IPS-20b (cell line): ENCODE measurements around the gene DHRS4.
"Not testable (repeated sequence)": the region's sequence is repeated elsewhere in the genome, so short reads cannot be mapped to it uniquely, and the experiment has no call there.

ENCODE experiments used
- H3K27ac ChIP-seq: one replicate; pipeline ENCODE4 v1.5.1; 2013; ENCODE audit warnings: low read length
- H3K27me3 ChIP-seq: 2 replicates; pipeline ENCODE4 v1.6.1; 2013; ENCODE audit warnings: mild to moderate bottlenecking, low read length, inconsistent platforms; ENCODE audit not compliant: insufficient read depth
- H3K36me3 ChIP-seq: 2 replicates; pipeline ENCODE4 v1.6.1; 2013; ENCODE audit warnings: low read depth, mild to moderate bottlenecking, inconsistent platforms, low read length, moderate library complexity; ENCODE audit not compliant: insufficient read depth
- H3K4me1 ChIP-seq: 2 replicates; pipeline ENCODE4 v1.6.1; 2013; ENCODE audit warnings: mild to moderate bottlenecking, control low read depth, inconsistent platforms, low read length, moderate library complexity; ENCODE audit not compliant: insufficient read depth
- H3K4me3 ChIP-seq: 2 replicates; pipeline ENCODE4 v1.5.1; 2013; ENCODE audit warnings: mild to moderate bottlenecking, low read length, inconsistent platforms
- H3K9ac ChIP-seq: 2 replicates; pipeline ENCODE4 v1.6.1; 2013; ENCODE audit warnings: low read depth, mild to moderate bottlenecking, inconsistent platforms, low read length, moderate library complexity
- H3K9me3 ChIP-seq: 2 replicates; pipeline ENCODE4 v1.6.1; 2013; ENCODE audit warnings: mild to moderate bottlenecking, low read depth, low read length, inconsistent platforms; ENCODE audit not compliant: insufficient read depth

The DHRS4 gene

DNA sequence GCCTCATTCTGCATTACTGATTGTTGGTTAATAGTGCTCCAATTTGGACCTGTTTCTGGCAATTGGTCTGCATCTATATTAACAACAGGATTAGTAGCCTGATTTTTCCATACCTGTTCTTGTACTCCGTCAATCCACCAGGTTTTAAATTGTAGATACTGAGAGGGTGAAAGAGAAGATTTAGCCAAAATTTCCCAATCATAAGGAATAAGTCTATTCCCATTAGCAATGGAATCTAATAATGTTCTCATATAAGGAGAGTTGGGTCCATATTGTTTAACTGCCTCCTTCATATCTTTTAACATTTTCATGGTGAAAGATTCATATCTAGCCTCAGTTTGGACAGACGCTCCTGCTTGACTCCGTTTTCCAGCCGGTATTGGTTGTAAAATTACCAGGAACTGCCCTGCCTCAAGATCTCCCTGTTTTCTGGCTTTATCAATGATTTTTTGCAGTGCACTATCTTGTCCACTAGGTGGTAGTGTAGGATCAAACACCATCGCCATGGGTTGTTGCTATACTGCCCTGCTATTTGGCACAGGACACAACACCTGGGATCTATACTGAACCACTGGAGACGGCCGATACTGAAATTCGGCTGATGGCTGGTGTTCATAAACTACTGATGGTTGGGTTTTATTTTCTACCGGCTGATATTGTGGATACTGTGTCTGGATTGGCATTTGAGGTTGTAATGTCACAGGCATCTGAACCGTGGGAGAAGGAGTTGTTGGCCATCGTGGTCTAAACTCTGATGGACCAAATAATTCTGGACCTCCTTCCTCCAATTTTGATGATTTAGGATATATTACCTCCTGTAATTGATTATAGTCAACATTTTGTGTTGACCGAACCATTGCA, 60.3 kb downstream of the DHRS4 start:
- Histone ChIP-seq H3K4me1 (peaks cover 18% of the 10 kb centered on the region; the same call in 1 of the 2 replicates), H3K9me3 (no peaks in the 10 kb centered on the region), H3K36me3 (no peaks in the 10 kb centered on the region), H3K4me3 (no peak overlapping the region), H3K27ac (no peak overlapping the region), H3K9ac (no peak overlapping the region; the same call in 1 of the 2 replicates), H3K27me3 (no peaks in the 10 kb centered on the region)

DNA sequence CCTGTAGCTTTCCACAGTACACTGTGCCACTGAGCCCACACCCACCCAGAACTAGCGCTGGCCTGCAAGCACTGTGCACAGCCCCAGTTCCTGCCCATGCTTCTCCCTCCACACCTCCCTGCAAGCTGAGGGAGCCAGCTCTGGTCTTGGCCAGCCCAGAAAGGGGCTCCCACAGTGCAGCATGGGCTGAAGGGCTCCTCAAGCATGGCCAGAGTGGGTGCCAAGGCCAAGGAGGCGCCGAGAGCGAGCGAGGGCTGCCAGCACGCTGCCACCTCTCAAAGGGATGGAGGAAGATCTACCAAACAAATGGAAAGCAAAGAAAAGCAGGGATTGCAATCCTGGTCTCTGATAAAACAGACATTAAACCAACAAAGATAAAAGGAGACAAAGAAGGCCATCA, 62.2 kb downstream of the DHRS4 start:
- H3K27ac ChIP-seq, H3K4me3 ChIP-seq, H3K36me3 ChIP-seq, H3K27me3 ChIP-seq, H3K9me3 ChIP-seq, H3K9ac ChIP-seq: not testable (repeated sequence)
- peaks cover 18% of the 10 kb centered on the region; the same call in 1 of the 2 replicates for H3K4me1 ChIP-seq
